Central memory CD8-positive, alpha-beta T cell (primary cell): ENCODE data around the gene EXOC8.

Source experiments
- ATAC-seq: fragments of 150-1000 bp; cut with Tn5 transposase; replicated peaks from 2 replicates; pipeline ENCODE4 v1.10.0; 2022; ENCODE audit warnings: mild to moderate bottlenecking, moderate FRiP score, moderate number of reproducible peaks; ENCODE audit not compliant: poor library complexity, severe bottlenecking; ENCODE audit errors: extremely low read depth
- DNase-seq, 2 donors: peaks; one replicate each; pipeline ENCODE4 v3.0.0; 2021; ENCODE audit warnings: low spot score in 2 of 2
- H3K27ac Mint-ChIP-seq: one replicate; pipeline ENCODE4 v1.8.0; 2022; ENCODE audit warnings: low read depth, mild to moderate bottlenecking, moderate library complexity, mixed read lengths
- H3K27me3 Mint-ChIP-seq: one replicate; pipeline ENCODE4 v1.8.0; 2022; ENCODE audit warnings: mixed read lengths
- H3K36me3 Mint-ChIP-seq: one replicate; pipeline ENCODE4 v1.8.0; 2022; ENCODE audit warnings: mild to moderate bottlenecking, moderate library complexity, mixed read lengths; ENCODE audit not compliant: insufficient read depth
- H3K4me1 Mint-ChIP-seq: one replicate; pipeline ENCODE4 v1.8.0; 2022; ENCODE audit warnings: mixed read lengths
- H3K4me3 Mint-ChIP-seq: one replicate; pipeline ENCODE4 v1.8.0; 2022; ENCODE audit warnings: mild to moderate bottlenecking, moderate library complexity, mixed read lengths
- H3K9me3 Mint-ChIP-seq: one replicate; pipeline ENCODE4 v1.8.0; 2022; ENCODE audit warnings: mixed read lengths

Gene EXOC8, protein sequence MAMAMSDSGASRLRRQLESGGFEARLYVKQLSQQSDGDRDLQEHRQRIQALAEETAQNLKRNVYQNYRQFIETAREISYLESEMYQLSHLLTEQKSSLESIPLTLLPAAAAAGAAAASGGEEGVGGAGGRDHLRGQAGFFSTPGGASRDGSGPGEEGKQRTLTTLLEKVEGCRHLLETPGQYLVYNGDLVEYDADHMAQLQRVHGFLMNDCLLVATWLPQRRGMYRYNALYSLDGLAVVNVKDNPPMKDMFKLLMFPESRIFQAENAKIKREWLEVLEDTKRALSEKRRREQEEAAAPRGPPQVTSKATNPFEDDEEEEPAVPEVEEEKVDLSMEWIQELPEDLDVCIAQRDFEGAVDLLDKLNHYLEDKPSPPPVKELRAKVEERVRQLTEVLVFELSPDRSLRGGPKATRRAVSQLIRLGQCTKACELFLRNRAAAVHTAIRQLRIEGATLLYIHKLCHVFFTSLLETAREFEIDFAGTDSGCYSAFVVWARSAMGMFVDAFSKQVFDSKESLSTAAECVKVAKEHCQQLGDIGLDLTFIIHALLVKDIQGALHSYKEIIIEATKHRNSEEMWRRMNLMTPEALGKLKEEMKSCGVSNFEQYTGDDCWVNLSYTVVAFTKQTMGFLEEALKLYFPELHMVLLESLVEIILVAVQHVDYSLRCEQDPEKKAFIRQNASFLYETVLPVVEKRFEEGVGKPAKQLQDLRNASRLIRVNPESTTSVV

DNA sequence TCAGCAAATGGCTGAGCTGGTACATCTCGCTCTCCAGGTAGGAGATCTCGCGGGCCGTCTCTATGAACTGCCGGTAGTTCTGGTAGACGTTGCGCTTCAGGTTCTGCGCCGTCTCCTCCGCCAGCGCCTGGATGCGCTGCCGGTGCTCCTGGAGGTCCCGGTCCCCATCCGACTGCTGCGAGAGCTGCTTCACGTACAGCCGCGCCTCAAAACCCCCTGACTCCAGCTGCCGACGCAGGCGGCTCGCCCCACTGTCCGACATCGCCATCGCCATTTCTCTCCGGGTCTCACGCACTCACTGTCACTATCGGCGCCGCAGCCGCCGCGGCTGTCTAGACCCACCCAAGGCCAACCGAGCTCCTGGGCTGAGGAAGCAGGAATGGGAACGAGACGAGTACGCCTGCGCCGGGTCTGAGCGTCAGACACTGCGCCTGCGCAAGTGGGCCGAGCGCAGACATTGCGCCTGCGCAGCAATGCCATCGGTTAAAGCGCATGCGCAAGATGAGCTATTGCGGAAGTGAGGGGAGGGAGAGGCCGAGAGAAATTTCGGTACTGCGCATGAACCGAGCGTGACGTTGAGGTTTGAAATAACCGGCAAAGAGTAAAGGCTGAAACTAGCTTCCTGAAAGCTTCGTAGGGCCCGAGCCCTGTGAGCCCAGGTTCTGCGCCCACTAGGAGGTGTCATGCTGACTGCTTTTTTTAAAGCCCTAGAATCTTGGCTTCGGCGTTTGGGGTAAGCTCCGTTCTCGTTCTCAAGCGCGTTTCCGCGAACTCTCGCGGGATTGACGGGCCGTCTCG lies at the start of gene EXOC8:
EXOC8 (minus strand) TSS at position 381 of the 798 bp plus-strand sequence; CDS start at position 274, 107 bp downstream.
- peak; percentile 76 for ATAC-seq

DNA sequence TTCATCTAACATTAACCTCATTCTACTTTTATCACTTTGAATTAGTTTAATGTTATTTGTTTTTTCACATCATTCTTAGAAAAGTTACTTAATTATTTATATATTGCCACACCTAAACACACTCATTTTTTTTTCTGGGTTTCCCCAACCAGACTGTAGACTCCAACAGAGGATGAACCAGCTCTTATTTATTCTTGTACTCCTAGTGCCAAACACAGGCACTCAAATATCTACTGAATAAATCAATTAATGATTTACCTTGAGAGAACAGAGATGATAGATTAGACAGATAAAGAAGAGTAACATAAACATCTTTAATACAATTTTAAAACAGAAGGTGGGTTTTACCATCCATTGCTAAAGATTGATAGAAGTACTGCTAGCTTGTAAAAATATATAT lies 48.8 kb upstream of the EXOC8 start:
- ATAC-seq, result no peak
- H3K4me3 Mint-ChIP-seq, result no peak overlapping the region
- H3K9me3 Mint-ChIP-seq, result no peaks in the 10 kb centered on the region
- peaks cover 34% of the 10 kb centered on the region for H3K4me1 Mint-ChIP-seq
- DNase-seq, result no peak
- no peaks in the 10 kb centered on the region for H3K36me3 Mint-ChIP-seq
- H3K27ac Mint-ChIP-seq, result no peak overlapping the region
- H3K27me3 Mint-ChIP-seq, result no peaks in the 10 kb centered on the region

More for the DNA sequence above, at the start of gene EXOC8:
- Mint-ChIP-seq H3K4me3 (peak within 1 kb of the TSS; percentile 98), H3K27ac (peak within 1 kb of the TSS; percentile 99), H3K4me1 (peaks cover 50% of the 10 kb centered on the region), H3K9me3 (no peaks in the 10 kb centered on the region), H3K36me3 (peaks cover 48% of the 10 kb centered on the region), H3K27me3 (no peaks in the 10 kb centered on the region)
- peak; percentile 98 to 99 for DNase-seq

DNA sequence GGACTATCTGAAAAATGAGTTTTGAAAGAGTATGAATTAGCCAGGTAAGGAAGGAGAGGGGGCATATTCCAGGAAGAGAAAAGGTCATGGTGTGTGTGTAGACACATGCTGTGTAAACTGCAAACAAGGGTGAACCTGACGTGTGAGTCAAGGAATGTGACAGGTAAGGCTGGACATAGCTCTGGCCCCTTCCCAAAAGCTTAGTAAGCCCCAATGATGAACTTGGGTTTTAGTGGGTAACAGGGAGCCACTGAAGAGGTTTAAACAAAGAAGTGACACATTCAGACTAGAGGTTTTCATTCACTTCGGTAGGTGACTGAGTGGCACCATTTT lies 47.7 kb upstream of the EXOC8 start:
- Mint-ChIP-seq H3K36me3 (no peaks in the 10 kb centered on the region), H3K4me3 (no peak overlapping the region), H3K9me3 (no peaks in the 10 kb centered on the region), H3K27me3 (no peaks in the 10 kb centered on the region), H3K27ac (no peak overlapping the region), H3K4me1 (peaks cover 27% of the 10 kb centered on the region)
- ATAC-seq, result no peak
- DNase-seq, result no peak

DNA sequence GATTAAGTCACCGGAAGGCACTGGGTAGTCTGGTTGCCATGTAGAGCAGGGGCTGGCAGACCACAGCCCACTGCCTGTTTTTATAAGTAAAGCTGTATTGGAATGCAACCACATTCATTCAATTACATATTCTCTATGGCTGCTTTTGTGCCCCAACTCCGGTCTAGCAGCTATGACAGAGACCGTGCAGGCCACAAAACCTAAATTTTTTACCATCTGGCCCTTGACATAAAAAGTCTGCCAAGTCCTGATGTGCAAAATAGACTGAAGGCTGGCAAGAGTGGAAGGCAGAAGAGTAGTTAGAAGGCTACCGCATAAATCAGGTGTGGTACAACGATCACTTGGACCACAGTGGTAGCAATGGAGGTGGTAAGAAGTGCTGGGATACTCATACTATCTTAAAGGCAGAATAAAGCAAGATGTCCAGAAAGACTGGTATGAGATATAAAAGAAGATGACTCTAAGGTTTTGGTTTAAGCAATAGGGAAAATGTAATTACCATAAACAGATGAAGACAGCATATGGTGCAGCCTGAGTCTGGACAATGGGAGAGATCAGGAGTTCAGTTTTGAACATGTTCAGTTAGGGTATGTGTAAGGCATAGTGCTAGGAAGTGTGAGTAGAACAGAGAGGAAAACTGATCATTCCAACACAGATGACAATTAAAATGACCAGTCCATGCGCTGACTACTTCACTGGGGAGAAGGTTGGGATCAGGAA lies 47.2 kb upstream of the EXOC8 start:
- H3K4me3 Mint-ChIP-seq, result no peak overlapping the region
- H3K27ac Mint-ChIP-seq, result no peak overlapping the region
- H3K9me3 Mint-ChIP-seq, result no peaks in the 10 kb centered on the region
- H3K27me3 Mint-ChIP-seq, result no peaks in the 10 kb centered on the region
- peaks cover 24% of the 10 kb centered on the region for H3K4me1 Mint-ChIP-seq
- DNase-seq, result no peak
- no peaks in the 10 kb centered on the region for H3K36me3 Mint-ChIP-seq
- ATAC-seq, result no peak

DNA sequence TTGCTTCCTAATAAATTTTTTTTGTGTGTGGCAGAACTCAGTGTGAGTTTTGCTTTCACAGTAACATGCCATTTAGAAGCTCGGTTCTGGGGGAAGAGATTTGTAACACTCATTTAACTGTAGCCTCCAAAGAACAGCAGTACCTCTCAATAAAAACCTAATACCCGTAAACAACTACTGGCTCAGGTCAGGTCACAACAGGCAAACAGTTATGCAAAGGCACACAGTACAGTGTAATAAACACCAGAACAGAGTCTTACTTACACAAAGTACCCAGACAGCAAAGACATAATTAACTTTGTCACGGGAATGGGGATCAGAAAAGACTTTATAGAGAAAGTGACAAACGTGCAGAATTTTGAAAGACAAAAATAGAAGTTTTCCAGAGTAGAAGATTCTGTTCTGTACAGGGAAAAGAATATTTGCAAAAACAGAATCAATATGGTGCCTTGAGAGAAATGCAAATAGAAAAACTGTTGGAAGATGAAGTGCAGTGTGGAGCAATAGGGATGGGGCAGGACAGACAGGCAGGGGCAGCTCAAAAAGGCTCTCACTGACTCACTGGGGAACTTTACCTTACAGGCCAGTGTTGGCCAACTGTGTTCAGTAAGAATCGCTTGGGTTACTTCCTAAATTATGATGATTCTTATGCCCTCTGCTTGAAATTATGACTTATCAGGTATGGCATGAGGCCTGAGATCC lies 45.7 kb upstream of the EXOC8 start:
- DNase-seq (no peak), ATAC-seq (no peak)
- H3K27me3 Mint-ChIP-seq, result no peaks in the 10 kb centered on the region
- H3K9me3 Mint-ChIP-seq, result no peaks in the 10 kb centered on the region
- peaks cover 2% of the 10 kb centered on the region for H3K36me3 Mint-ChIP-seq
- peaks cover 33% of the 10 kb centered on the region for H3K4me1 Mint-ChIP-seq
- H3K4me3 Mint-ChIP-seq, result no peak overlapping the region
- no peak overlapping the region for H3K27ac Mint-ChIP-seq

DNA sequence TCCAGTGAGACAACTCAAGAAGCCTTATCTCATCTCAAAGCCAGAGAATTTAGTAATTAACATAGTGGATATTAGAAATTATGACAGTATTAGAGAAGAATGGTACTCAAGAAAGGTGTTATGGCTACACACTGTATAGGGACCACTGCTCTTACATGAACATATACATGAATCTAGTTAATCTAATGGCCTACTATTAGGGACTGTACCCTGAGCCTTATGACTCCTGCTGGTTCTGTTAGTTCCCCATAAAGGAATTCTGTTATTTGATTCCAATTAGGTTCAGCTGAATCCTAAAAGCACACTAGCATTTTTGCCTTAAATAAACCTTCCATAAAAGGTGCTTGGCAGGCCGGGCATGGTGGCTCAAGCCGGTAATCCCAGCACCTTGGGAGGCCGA lies 44.8 kb upstream of the EXOC8 start:
- Mint-ChIP-seq H3K27me3 (no peaks in the 10 kb centered on the region), H3K4me1 (peaks cover 33% of the 10 kb centered on the region), H3K4me3 (no peak overlapping the region), H3K9me3 (no peaks in the 10 kb centered on the region), H3K36me3 (peaks cover 2% of the 10 kb centered on the region), H3K27ac (no peak overlapping the region)
- no peak for DNase-seq
- ATAC-seq, result no peak

DNA sequence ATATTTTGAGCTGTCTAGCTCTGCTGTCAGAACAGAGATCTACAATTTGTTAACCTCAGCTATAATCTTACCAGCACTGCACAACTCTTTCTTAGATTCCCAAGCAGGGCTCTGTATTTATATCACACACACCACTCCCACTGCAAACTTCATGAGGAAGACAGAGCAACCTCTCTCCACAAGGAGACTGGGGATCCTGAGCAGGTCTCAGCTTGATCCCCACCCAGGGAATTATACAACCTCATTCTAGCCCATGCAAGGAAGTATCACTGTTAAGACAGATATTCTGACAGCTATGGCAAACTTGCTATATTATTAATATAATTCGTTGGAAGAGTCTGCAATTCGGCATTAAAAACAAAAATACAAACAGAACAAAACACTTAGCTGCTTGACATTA lies 44.1 kb upstream of the EXOC8 start:
- no peaks in the 10 kb centered on the region for H3K9me3 Mint-ChIP-seq
- H3K4me3 Mint-ChIP-seq, result no peak overlapping the region
- peaks cover 2% of the 10 kb centered on the region for H3K36me3 Mint-ChIP-seq
- peak overlapping the region; percentile 40 for H3K27ac Mint-ChIP-seq
- ATAC-seq, result no peak
- no peak for DNase-seq
- no peaks in the 10 kb centered on the region for H3K27me3 Mint-ChIP-seq
- H3K4me1 Mint-ChIP-seq, result peaks cover 40% of the 10 kb centered on the region

DNA sequence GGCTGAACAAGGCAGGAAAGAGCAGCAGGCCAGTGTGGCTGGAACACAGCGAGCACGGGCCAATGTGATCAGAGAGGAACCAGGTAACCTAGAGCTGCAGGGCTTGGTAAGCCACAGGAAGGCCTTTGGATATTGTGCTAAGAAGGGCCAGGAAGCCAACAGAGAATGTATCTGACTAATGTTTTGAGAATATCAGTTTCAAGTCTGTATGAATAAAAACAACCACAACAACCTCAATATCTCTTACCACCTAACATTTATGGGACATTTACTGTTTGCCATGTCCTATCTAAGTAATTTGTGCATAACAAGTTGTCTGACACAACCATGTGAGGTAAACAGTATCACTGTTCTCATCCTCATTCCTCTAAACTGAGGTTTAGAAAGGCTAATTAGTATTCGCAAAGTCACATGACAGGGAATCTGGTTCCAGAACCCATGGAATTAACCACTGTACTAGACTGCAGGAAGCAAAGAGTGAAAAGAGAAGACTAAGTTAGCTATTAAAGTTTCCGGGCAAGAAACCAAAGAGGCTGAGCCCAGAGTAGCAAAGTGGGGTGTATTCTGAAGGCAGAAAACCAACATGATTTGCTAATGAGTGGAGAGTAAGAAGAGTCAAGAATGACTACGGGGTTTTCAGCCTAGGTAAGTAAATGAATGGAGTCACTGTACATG lies 39.4 kb upstream of the EXOC8 start:
- no peaks in the 10 kb centered on the region for H3K27me3 Mint-ChIP-seq
- H3K9me3 Mint-ChIP-seq, result no peaks in the 10 kb centered on the region
- DNase-seq (no peak), ATAC-seq (peak; percentile 54)
- H3K4me1 Mint-ChIP-seq, result peaks cover 43% of the 10 kb centered on the region
- H3K4me3 Mint-ChIP-seq, result no peak overlapping the region
- H3K27ac Mint-ChIP-seq, result peak overlapping the region; percentile 64
- H3K36me3 Mint-ChIP-seq, result peaks cover 2% of the 10 kb centered on the region

DNA sequence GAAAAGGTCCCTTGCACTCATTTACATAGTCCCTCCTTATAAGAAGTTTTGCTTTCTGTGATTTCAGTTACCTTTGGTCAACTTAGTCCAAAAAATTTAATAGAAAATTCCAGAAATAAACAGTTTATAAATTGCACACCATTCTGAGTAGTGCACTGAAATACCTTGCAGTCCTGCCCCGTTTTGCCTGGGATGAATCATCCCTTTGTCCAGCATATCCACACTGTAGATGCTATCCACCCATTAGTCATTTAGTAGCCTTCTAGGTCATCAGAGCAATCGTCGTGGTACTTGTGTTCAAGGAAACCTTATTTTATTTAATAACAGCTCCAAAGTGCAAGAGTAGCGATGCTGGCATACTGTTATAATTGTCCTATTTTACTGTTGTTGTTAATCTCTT lies 38.4 kb upstream of the EXOC8 start:
- ATAC-seq (no peak), DNase-seq (no peak)
- no peak overlapping the region for H3K4me3 Mint-ChIP-seq
- peak overlapping the region; percentile 64 for H3K27ac Mint-ChIP-seq
- no peaks in the 10 kb centered on the region for H3K27me3 Mint-ChIP-seq
- peaks cover 37% of the 10 kb centered on the region for H3K4me1 Mint-ChIP-seq
- no peaks in the 10 kb centered on the region for H3K9me3 Mint-ChIP-seq
- peaks cover 2% of the 10 kb centered on the region for H3K36me3 Mint-ChIP-seq

DNA sequence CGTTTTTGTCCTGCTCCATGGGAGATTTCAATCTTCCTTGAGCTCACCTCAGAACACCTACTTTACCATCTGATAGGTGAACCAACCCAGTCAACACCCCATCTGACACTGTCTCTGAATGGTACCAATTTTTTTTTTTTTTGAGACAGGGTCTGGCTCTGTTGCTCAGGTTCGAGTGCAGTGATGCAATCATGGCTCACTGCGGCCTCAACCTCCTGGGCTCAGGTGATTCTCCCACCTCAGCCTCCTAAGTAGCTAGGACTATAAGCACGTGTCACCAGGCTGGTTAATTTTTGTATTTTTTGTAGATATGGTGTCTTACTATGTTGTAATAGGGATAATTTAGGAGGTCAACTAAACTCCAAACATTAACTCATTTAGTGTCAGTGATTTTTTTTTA lies 36.7 kb upstream of the EXOC8 start:
- no peak overlapping the region for H3K4me3 Mint-ChIP-seq
- H3K27me3 Mint-ChIP-seq, result no peaks in the 10 kb centered on the region
- H3K9me3 Mint-ChIP-seq, result no peaks in the 10 kb centered on the region
- no peak overlapping the region for H3K27ac Mint-ChIP-seq
- ATAC-seq (no peak), DNase-seq (no peak)
- H3K4me1 Mint-ChIP-seq, result peaks cover 35% of the 10 kb centered on the region
- H3K36me3 Mint-ChIP-seq, result peaks cover 4% of the 10 kb centered on the region

DNA sequence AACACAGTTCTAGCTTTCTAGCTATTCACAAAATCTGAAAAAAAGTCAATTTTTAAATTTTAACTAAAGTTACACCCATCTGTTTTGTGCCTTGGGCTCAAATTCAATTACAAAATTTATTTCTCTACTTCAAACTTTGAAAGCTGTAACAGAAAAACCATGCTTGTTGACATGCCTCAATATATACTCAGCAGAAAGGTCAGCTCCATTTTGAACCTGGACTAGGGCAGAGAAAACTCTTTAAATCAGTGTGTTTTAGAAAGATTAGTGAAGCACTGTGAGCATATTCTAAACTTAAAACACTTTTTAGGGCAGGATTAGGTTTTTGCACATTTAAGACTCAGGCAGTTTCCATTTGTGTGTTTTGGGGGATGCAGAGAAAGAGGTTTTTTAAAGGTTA lies 34.8 kb upstream of the EXOC8 start:
- peaks cover 17% of the 10 kb centered on the region for H3K4me1 Mint-ChIP-seq
- DNase-seq, result no peak
- no peak overlapping the region for H3K27ac Mint-ChIP-seq
- no peaks in the 10 kb centered on the region for H3K9me3 Mint-ChIP-seq
- no peak for ATAC-seq
- H3K27me3 Mint-ChIP-seq, result no peaks in the 10 kb centered on the region
- H3K36me3 Mint-ChIP-seq, result peaks cover 13% of the 10 kb centered on the region
- H3K4me3 Mint-ChIP-seq, result no peak overlapping the region
